ENCODE measurements around the gene SWAP70. TPM values are rescaled to one million over a fixed set of nuclear protein-coding genes. Genes with fewer than 3 reads are reported as not detected.

The SWAP70 gene
- total RNA-seq, 2 experiments from 2014 or later = 8.9 to 9.6 TPM

DNA sequence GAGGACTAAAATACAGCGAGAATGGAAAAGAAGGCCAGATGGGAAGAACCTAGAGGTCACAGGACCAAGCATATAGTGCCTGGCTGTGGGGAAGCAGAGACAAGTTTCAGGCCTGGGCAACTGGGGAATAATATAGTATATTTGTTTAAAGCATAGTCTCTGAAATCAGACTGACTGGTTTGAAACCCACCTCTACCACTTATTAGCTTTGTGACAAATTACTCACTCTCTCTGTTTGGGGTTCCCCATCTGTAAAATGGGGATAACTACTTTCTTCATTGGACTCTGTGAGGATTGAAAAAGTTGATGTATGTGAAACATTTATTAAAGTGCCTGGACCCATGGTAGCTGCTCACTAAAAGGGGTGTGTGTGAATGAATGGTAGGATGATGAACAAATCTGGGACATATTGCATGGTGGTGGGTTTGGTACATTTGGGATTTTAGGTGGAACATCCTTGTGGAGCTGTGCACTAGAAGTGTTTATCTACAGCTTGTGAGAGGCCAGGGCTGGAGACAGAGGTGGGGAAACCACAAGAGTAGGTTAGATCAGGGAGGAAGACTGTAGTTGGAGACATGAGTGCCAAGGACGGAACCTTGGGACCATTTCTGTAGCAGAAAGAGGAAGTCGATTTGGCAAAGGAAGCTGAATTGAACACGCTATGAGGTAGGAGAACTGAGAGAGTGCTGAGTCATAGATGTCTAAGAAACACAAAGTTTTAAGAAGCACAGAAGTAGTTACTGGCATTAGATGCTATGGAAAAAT lies 52.6 kb downstream of the SWAP70 start:
- peak overlapping the region; percentile 16 for H3K27ac Mint-ChIP-seq
- TF ChIP-seq, protein P1, sequence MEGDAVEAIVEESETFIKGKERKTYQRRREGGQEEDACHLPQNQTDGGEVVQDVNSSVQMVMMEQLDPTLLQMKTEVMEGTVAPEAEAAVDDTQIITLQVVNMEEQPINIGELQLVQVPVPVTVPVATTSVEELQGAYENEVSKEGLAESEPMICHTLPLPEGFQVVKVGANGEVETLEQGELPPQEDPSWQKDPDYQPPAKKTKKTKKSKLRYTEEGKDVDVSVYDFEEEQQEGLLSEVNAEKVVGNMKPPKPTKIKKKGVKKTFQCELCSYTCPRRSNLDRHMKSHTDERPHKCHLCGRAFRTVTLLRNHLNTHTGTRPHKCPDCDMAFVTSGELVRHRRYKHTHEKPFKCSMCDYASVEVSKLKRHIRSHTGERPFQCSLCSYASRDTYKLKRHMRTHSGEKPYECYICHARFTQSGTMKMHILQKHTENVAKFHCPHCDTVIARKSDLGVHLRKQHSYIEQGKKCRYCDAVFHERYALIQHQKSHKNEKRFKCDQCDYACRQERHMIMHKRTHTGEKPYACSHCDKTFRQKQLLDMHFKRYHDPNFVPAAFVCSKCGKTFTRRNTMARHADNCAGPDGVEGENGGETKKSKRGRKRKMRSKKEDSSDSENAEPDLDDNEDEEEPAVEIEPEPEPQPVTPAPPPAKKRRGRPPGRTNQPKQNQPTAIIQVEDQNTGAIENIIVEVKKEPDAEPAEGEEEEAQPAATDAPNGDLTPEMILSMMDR (IDR thresholded peaks at IDR 0.05) = no peak
- intact Hi-C loops (cut with micrococcal nuclease) = no loop called here
- DNase-seq = no peak
- peak; percentile 58 for ATAC-seq
- peaks cover 2% of the 10 kb centered on the region for H3K27me3 Mint-ChIP-seq
- peaks cover 7% of the 10 kb centered on the region for H3K9me3 Mint-ChIP-seq
- H3K4me3 Mint-ChIP-seq = no peak overlapping the region
- peaks cover 14% of the 10 kb centered on the region for H3K36me3 Mint-ChIP-seq (ENCODE audit: low read depth)
- CTCF ChIA-PET = interaction anchor here (0.9 to 2.0 kb wide), 5 partner anchors 10 to 257 kb away, joined by 3 to 6 read pairs (median 3); no protein-coding TSS in a partner anchor
- POLR2A ChIA-PET = no interaction called here
- H3K4me1 Mint-ChIP-seq (ENCODE audit: low read depth) = peaks cover 23% of the 10 kb centered on the region

DNA sequence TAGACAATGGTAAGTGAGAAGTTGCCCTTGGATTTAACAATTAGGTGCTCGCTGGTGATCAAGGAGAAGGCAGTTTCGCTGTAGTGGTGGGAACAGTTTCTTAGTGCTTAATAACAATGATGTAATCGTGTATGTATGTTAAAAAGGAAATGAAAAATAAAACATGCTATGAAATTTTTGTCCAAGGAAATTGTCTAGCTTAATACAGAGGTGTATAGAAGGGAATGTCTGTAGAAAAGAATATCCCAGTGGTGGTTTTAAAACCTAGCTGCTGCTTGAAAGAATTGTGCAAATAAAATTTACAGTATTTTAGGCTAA lies 53.1 kb downstream of the SWAP70 start:
- intact Hi-C loops (cut with micrococcal nuclease) = no loop called here
- ChIA-PET POLR2A (no interaction called here), CTCF (interaction anchor here (1.1 to 2.0 kb wide), 2 partner anchors 10 to 44 kb away, joined by 3 to 5 read pairs; no protein-coding TSS in a partner anchor)
- ATAC-seq (no peak), DNase-seq (no peak)
- Mint-ChIP-seq H3K4me1 (ENCODE audit: low read depth) (peaks cover 23% of the 10 kb centered on the region), H3K36me3 (ENCODE audit: low read depth) (peaks cover 14% of the 10 kb centered on the region), H3K4me3 (no peak overlapping the region), H3K9me3 (peaks cover 7% of the 10 kb centered on the region), H3K27me3 (peaks cover 2% of the 10 kb centered on the region), H3K27ac (peak overlapping the region; percentile 16)
- TF ChIP-seq, protein P1 (IDR thresholded peaks at IDR 0.05) = no peak

DNA sequence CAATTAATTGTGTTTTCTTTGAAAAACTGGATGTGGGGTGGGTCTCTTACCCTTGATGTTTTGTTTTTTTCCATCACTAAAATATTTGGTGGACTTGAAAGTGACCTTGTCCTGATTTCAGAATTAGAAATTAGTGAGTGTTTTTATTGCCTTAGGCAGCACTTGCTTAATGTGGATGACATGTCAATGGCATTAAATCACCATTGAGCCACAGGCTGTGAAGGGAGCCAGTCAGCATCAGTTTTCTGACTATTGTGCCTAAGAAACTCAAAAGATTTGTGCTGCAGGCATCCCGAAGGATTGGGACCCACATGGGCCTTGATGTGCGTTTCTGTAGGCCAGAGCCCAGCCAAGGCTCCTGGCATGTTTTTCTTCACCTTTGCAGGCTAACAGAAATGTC lies 53.8 kb downstream of the SWAP70 start:
- H3K36me3 Mint-ChIP-seq (ENCODE audit: low read depth) = peaks cover 14% of the 10 kb centered on the region
- peaks cover 2% of the 10 kb centered on the region for H3K27me3 Mint-ChIP-seq
- intact Hi-C loops (cut with micrococcal nuclease) = no loop called here
- ChIA-PET POLR2A (no interaction called here), CTCF (interaction anchor here (1.1 to 2.0 kb wide), 2 partner anchors 9 to 44 kb away, joined by 3 to 5 read pairs; no protein-coding TSS in a partner anchor)
- DNase-seq (no peak), ATAC-seq (no peak)
- H3K4me3 Mint-ChIP-seq = no peak overlapping the region
- TF ChIP-seq, protein P1 (IDR thresholded peaks at IDR 0.05) = no peak
- peaks cover 23% of the 10 kb centered on the region for H3K4me1 Mint-ChIP-seq (ENCODE audit: low read depth)
- no peak overlapping the region for H3K27ac Mint-ChIP-seq
- peaks cover 7% of the 10 kb centered on the region for H3K9me3 Mint-ChIP-seq

DNA sequence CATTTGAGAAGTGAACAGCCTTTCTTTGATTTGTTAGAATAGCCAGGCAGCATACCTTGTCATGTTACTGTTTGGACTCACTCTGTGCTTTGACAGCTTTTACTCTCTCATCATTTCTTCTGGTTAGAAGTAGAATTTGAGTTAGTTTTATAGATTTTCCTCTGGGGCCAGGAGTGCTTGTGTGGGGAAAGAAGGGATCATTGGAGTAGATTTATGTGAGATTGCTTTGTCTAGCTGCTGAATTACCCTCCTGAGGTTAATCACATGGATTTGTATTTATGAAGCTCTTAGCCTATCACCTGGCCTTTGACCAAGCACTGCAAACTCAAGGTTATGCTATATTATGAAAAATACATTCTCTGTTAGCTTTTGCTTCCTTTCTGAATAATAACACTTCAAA lies 54.3 kb downstream of the SWAP70 start:
- Mint-ChIP-seq H3K9me3 (peaks cover 7% of the 10 kb centered on the region), H3K27ac (no peak overlapping the region), H3K4me1 (ENCODE audit: low read depth) (peaks cover 23% of the 10 kb centered on the region), H3K4me3 (no peak overlapping the region), H3K27me3 (peaks cover 2% of the 10 kb centered on the region), H3K36me3 (ENCODE audit: low read depth) (peaks cover 14% of the 10 kb centered on the region)
- DNase-seq (no peak), ATAC-seq (no peak)
- CTCF ChIA-PET = no interaction called here
- TF ChIP-seq, protein P1 (IDR thresholded peaks at IDR 0.05) = no peak
- intact Hi-C loops (cut with micrococcal nuclease) = no loop called here
- POLR2A ChIA-PET = interaction anchor here (0.6 kb wide), 1 partner anchor 618 kb away, joined by 3 read pairs; no protein-coding TSS in a partner anchor

DNA sequence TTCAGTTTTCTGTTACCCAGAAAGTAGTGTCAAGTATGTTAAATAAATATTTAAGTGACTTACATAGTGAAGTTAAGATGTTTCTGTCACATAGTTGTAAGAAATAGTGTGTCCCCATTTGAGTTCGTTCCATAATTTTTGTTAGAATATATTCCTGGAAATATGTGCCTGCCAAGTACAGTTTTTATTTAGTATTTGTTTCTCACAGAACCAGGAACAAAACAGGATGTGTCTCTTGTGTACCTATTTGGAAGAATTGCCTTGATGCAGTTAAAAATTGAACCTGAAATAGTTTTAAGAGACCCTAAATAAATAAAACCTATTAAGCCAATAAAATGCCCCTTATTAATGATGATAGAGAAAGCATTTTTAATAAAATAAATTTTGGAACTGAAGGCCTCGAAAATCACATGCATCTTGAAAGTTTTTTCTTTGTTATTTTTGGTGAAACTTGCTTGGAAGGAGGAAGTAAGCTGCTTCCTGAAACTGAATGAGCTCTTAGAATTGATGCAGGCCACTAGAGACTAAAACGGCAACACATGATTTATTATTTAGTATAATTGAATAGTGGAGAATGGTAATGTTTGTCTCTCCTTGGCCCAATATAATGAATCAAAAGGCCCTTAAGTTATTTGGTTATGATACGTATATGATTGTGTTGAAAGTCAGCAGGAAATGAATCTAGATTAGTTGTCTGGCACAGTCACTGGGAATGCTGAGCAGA lies 55.9 kb downstream of the SWAP70 start:
- no peaks in the 10 kb centered on the region for H3K27me3 Mint-ChIP-seq
- TF ChIP-seq, protein P1 (IDR thresholded peaks at IDR 0.05) = no peak
- CTCF ChIA-PET = interaction anchor here (0.7 to 1.3 kb wide), 2 partner anchors 11 to 13 kb away, joined by 3 read pairs; no protein-coding TSS in a partner anchor

More for the DNA sequence above, 55.9 kb downstream of the SWAP70 start:
- DNase-seq (no peak), ATAC-seq (no peak)
- POLR2A ChIA-PET = interaction anchor here (1.1 kb wide), 1 partner anchor 106 kb away, joined by 3 read pairs; no protein-coding TSS in a partner anchor
- Mint-ChIP-seq H3K36me3 (ENCODE audit: low read depth) (peaks cover 11% of the 10 kb centered on the region), H3K4me3 (no peak overlapping the region), H3K4me1 (ENCODE audit: low read depth) (peaks cover 21% of the 10 kb centered on the region), H3K27ac (no peak overlapping the region), H3K9me3 (peaks cover 7% of the 10 kb centered on the region)
- intact Hi-C loops (cut with micrococcal nuclease) = no loop called here

All from activated CD8-positive, alpha-beta T cell treated with anti-CD3 and anti-CD28 coated beads for 36 hours (primary cell).